Stimulated activated CD8-positive, alpha-beta memory T cell treated with anti-CD3 and anti-CD28 coated beads, Interleukin-4, amount 100 ng/mL, for 1 hour (primary cell): ENCODE data around the gene RPS6KB1.
A peak's percentile ranks its signal among the peaks of the same experiment; 100 is the strongest.
"Not testable (repeated sequence)": the region's sequence is repeated elsewhere in the genome, so short reads cannot be mapped to it uniquely, and the experiment has no call there.

Source experiments
- DNase-seq, 2 donors: peaks; one replicate each; pipeline ENCODE4 v3.0.0-alpha.2; 2020; ENCODE audit warnings: low read depth in 2 of 2, low spot score in 1 of 2

RPS6KB1 gene

GRCh38 chr17:59940697-59941096, 47.8 kb downstream of the RPS6KB1 start:
- not testable (repeated sequence) for DNase-seq

- DNase-seq, result no peak
Observed at GRCh38 chr17:59941131-59941530, 48.2 kb downstream of the RPS6KB1 start.

GRCh38 chr17:59946433-59946832, 53.5 kb downstream of the RPS6KB1 start:
- not testable (repeated sequence) for DNase-seq

- not testable (repeated sequence) for DNase-seq
Observed at GRCh38 chr17:59947310-59947709, 54.4 kb downstream of the RPS6KB1 start.

- no peak for DNase-seq
Observed at GRCh38 chr17:59950049-59950448, 57.1 kb downstream of the RPS6KB1 start.

- no peak for DNase-seq
Observed at GRCh38 chr17:59954856-59955255, 61.9 kb downstream of the RPS6KB1 start.

- DNase-seq, result not testable (repeated sequence)
Observed at GRCh38 chr17:59959574-59959973, 66.7 kb downstream of the RPS6KB1 start.

GRCh38 chr17:59962739-59963318, 69.9 kb downstream of the RPS6KB1 start:
- DNase-seq, result no peak

- peak; percentile 13 to 18 for DNase-seq
Observed at GRCh38 chr17:59963738-59964481, 71.0 kb downstream of the RPS6KB1 start.

- peak; percentile 83 to 89 for DNase-seq
Observed at GRCh38 chr17:59964482-59965328, 71.8 kb downstream of the RPS6KB1 start, which contains the start of gene RNFT1. TSS of gene RNFT1 (minus strand) at chr17:59964740. CDS start at chr17:59964663, 77 bp downstream.

GRCh38 chr17:59971771-59972170, 78.8 kb downstream of the RPS6KB1 start:
- DNase-seq, result not testable (repeated sequence)

GRCh38 chr17:59972778-59973177, 79.9 kb downstream of the RPS6KB1 start:
- DNase-seq, result no peak

GRCh38 chr17:59973483-59973882, 80.6 kb downstream of the RPS6KB1 start:
- DNase-seq, result not testable (repeated sequence)

- not testable (repeated sequence) for DNase-seq
Observed at GRCh38 chr17:59975166-59975565, 82.2 kb downstream of the RPS6KB1 start.

GRCh38 chr17:59996608-59997007, 103.7 kb downstream of the RPS6KB1 start:
- not testable (repeated sequence) for DNase-seq
